GM18511 (cell line): ENCODE measurements around the gene KIF26B.

Source experiments
- ATAC-seq: cut with Tn5 transposase; IDR thresholded peaks from one replicate; pipeline ENCODE4 v1.9.1; 2021; ENCODE audit warnings: mild to moderate bottlenecking, moderate library complexity; ENCODE audit not compliant: unreplicated experiment

Gene KIF26B

DNA sequence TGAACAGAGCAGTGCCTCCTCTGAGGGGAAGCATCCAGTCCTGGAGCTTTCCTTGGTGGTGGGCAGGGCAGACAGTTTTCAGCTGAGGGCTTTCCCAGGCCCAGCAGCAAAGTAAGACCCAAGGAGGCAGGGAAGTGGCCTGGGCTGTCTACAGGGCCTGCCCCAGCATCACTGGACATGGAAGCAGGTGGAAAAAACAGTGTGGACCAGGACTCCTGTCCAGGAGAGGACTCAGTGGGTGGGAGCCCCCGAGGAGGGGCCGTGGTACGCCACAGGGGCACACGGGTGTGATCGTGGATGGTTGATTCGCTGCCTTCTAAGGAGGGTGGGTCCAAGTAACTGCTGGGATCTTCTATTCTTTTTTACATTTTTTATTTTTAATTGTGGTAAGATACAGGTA lies 387.6 kb downstream of the KIF26B start:
- ATAC-seq: no peak

DNA sequence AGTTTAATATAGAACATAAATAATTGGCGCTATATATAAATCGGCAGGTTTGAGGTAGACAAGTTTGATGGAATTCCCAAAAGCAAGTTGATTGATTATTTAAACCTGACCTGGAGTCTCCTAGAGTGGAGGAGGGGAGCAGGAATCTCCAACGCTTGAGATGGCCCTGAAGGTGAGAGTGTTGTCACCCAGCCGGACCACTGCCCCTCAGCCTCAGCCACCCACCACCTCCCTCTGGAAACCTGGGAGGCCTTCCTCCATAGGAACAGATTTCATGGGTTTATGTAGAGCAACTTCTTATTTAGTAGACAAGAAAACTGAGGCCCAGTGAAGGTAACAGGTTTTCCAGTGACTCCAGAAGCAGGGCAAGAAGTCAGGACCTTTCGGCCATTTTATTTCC lies 389.5 kb downstream of the KIF26B start:
- ATAC-seq: no peak

DNA sequence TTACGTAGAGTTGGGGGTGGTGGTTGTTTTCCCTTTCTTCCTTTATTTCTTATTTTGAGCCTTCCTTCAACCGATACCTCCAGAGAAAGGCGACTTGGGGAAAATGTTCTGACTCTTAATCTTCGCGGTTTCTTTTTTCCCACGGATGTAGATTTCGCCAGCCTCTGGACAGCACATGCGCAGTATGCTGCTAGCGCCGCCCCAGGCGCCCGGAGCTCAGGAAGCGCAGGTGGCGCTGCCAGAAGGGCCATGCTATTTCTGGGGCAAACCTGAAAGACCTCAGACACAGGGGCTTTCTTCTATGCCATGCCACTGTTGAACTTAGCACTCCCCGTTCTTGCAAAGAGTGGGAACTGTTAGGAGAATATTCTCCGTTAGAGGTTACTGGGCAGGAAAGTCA lies 392.1 kb downstream of the KIF26B start:
- no peak for ATAC-seq

DNA sequence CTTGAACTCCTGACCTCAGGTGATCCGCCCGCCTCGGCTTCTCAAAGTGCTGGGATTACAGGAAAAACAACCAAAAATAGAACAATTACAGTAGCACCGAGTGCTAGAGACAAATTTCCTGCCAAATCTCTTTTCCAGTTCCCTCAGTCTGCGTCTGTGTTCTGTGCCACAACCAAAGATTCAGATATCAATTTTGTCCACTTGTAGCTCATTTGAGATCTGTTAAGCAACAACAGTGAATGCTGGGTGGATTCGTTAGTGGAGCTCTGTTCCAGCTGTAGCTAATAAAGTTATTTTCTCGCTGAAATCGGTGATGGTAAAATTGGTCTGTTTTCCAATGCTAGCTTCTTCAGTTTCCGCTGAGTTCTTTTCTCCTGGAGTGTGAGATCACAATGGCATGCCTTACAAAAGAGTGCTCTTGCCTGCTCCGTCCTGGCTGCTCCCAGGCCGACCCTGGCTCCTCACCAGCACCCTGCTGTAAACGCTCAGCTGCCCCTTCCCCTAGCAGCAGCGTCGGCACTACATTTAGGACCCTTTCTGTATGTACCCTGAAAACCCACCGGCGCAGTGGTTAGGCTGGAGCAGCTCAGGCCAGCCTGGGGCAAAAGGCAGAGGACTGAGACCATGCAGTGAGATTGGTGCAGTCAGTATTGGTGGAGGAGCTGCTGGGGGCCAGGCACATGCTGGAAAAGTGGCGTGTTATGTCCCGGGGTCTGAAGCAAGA lies 395.4 kb downstream of the KIF26B start:
- no peak for ATAC-seq

DNA sequence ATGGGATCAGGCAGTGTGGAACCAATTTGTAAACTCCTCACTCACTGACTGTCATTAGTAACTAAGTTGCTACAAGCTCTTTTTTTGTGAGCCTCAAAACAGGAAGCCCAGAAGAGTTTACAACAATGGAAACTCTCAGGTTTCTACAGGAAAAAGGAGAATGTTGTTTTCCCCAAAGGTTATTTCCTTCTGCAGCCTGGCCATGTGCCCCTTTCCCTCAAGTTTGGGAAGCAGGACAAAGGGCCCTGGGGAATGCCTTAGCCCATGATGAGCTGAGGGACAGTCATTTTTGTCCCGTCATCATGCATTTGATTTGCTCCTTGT lies 395.9 kb downstream of the KIF26B start:
- ATAC-seq: no peak

DNA sequence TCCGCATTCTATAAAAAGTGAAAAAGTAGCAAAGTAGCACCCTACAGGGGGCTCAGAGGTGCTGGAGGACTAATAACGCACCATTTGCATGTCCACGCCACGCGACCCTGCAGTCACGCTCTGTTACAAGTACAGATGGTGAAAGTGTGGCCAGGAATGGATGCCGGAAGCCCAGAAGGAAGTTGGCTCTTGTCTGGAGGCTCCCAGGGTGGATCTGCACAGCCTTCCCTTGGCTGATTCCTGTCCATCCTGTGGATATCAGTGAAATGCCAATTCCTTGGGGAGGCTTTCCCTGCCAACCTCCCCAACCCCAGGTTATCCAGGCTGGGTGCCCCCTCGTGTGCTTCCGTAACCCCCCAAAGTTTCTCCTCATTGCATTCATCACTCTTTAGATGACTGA lies 396.8 kb downstream of the KIF26B start:
- no peak for ATAC-seq

DNA sequence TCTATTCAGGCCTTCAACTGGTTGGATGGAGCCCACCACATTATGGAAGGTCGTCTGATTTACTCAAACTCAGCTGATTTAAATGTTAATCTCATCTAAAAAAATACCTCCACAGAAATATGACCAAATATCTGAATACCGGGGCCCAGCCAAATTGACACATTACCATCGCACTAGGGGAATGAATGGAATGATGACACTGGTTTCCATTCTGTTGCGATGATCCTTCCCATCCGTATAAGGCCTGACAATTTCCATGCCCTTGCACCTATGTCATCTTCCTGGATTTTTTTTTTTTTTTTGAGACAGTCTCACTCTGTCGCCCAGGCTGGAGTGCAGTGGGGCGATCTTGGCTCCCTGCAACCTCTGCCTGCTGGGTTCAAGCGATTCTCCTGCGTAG lies 397.5 kb downstream of the KIF26B start:
- no peak for ATAC-seq

DNA sequence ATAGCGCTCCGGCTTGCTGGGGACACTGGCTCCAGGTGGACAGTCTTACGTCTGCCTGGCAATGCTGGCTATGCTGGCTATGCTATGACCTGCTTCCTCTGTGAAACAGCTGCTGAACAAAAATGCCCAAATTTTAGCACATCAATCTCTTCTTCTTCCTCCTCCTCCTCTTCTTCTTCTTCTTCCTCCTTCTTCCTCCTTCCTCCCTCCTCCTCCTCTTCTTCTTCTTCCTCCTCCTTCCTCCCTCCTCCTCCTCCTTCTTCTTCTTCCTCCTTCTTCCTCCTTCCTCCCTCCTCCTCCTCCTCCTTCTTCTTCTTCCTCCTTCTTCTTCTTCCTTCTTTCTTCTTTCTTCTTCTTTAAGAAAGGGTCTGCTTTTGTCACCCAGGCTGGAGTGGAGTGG lies 401.3 kb downstream of the KIF26B start:
- ATAC-seq: no peak

DNA sequence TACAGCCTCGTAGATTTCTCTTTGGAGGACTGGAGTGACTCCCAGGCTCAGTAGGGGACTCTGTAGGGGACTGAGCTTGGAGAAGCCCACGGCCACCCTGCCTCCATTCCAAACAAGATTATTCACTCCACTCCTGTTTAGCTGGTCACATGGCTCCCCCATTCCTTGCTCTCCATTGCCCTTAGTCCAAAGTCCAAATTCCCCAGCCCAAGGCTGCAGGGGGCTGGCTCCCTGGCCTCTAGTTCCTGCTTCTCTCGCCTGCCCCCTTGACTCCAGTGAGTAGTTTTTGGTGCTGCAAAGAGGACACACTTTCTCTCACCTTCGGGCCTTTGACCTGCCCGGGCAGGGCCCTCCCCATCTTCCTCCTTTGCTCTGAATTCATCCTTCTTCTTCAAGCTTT lies 403.3 kb downstream of the KIF26B start:
- no peak for ATAC-seq

DNA sequence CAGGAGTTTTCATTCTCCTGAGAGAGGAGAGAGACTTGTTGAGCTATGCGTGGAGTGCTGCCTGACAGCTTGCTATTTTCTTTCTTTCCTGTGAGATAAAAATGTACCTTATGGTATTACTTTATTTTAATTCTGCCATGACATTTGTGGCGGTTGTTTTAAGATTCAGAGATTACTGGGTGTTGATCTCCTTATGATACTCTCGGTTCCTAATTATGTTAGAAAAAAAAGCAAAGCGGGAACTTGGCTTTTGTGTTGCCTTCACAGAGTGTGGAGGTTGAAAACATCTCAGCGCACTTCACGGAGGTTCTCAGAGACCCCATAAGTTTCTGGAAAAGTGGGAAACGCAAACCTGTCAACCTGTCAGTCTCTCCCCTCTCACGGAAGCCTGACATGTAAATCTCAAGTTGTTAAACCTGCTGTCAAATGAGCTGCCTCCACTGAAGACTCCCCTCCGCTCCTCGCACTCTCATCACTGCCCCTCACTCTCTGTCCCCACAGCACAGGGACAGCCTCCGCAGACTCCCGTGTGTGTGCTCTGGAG lies 405.6 kb downstream of the KIF26B start:
- ATAC-seq: no peak

DNA sequence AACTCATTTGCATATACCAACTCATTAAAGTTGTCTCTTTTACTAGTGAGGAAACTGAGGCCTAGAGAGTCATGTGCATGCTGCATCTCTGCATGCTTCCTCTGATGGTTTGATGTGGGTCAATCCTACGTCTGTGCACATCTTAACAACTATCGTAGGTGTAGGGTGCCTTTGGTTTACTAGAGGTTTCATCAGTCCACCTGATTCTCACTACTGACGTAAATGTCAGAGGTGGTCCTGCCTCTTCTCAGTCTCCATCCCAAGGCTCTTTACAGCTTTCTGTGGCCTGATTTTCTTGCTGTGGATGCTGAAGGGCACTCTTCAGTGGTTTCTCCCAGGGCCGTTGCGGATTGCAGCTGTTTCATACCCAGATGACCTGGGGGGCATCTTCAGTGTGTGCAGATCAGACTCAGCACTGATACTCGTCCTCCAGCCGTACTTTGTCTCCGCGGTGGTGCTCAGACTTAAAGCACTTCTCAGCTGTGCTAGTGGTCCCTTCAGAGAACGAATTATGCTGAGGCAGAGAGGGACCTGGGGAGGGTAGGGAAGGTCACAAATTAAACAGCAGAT lies 407.0 kb downstream of the KIF26B start:
- no peak for ATAC-seq

DNA sequence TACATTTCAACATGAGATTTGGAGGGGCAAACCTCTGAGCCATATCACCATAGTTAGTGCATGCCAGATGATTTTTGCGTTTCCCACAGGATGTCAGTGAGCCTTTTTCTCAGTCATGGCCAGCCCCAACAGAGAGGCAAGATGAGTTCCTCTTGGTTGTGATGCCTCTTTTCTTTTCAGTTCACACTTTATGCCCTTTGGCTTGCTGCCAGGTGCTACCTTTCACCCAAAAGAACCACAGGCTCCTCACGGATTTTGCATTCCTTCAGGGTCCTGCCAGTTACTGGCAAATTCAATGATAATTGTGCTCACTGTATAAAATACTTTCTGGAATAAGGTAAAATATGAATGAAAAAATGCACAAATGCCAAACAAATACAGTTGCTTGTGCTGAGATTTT lies 411.3 kb downstream of the KIF26B start:
- no peak for ATAC-seq

DNA sequence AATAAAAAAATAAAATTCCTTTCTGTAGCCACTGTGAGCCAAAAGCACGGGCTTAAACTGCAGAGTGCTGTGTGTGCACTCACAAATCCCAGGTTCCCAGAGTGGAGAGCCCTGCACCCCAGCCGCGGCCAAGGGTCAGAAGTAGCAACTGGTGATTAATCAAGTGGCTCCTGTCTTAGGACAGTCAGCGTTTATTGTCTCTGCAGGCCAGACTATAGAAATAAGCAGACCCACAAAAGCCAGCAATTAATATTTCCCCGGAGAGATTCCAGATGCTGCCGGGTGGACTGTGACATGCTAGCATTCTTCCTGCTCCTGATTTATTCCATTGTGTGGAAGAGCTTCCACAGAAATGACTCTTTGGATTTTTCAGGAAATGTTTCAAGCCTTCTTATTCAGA lies 412.2 kb downstream of the KIF26B start:
- ATAC-seq: no peak

DNA sequence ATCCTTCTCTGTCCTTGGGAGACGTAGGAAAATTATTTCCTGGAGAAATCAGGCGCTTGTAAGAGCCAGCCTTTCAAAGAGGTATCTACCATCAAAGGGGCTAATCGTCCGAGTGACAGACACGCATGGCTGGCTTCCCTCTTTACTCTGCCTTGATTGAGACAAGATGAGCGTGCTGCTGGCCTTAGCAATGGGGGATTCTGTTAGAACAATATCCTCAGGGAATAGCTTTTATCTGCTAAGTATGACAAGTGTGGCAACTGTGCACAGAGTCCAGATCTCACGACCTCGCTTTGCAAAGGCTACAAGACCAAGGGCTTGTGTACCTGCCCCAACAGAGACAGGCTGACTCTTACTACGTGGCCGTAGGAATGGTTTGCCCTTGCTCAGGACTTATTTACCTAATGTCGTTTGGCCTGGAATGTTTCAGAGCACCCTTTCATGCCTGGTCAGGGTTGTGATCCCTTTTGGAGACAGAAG lies 417.1 kb downstream of the KIF26B start:
- no peak for ATAC-seq

DNA sequence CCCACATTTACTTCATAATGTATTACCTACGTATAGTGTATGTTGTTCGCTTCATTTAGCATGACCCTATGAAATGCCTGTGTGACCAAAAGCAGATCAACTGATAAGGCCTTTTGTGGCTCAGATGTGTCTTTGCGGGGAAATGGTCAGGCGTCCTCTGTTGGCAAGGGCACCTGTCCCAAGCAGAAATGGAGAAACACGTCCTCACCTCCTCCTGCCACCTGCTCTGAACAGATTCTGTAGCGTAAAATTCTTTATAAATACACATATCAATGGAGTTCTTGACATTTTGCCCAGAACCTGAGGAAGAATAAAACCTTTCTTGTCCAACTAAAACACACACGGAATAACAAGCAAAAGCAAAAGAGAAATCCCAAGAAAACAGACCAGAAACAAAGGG lies 417.9 kb downstream of the KIF26B start:
- ATAC-seq: no peak

DNA sequence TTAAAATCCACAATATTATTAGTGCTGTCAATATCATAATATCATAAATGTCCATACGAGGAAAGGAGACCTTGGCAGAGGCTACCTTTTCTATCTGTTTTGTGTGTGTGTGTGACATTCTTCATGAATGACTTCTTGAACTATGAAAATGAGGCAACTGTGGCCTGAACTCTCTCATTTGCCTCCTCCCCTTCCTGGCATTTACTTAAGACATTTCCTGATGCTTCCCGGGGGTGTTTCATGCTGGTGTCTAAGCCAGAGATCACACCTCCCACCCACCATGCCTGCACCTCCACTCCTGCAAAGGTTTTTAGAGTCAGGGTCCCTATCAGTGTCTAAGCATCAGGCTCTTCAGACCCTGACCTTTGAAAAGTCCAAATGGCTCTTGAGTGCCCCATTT lies 420.9 kb downstream of the KIF26B start:
- ATAC-seq: no peak

DNA sequence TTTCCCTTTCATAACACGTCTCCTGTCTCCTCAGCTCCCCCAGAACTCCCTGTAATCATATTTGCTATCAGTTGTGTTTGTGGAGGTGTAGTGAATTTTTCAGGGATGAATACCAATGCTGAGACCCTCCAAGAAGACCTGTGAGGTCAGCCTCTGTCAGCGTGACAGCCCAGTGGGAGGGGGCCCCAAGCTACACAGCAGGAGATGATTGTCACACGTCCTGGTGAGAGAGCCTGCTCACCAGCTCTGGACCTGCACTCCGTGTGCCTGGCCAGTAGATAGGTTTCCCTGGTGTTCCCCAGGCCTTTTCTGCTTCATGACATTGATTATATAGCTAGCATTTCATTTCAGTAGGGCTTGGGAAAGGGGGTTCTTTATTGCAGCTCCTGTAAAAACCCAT lies 421.5 kb downstream of the KIF26B start:
- ATAC-seq: no peak

DNA sequence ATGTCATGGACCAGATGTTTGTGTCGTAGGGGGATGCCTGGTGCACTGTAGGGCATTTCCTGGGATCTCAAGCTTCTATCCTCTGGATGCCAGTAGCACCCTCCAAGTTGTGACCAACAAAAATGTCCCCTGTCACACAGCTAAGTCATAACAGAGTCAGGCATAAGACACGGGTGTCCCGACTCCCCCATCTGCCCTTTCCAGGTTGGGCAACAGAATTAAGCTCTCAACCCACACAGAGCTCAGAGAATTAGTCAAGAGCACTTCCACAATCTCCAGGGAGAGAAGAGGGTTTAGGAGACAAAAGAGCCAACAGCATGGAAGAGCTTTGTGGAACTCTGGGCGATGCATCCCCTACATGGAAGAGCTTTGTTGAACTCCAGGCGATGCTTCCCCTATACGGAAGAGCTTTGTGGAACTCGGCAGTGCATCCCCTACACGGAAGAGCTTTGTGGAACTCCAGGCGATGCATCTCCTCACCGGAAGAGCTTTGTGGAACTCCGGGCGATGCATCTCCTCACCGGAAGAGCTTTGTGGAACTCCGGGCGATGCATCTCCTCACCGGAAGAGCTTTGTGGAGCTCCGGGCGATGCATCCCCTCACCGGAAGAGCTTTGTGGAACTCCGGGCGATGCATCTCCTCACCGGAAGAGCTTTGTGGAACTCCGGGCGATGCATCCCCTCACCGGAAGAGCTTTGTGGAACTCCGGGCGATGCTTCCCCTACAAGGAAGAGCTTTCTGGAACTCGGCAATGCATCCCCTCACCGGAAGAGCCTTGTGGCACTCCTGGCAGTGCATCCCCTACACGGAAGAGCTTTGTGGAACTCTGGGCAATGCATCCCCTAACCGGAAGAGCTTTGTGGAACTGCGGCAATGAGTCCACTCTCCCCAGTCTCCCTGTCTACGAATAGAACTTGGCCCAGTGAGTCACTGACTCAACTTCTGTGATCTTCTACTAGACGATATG lies 422.7 kb downstream of the KIF26B start:
- ATAC-seq: no peak

DNA sequence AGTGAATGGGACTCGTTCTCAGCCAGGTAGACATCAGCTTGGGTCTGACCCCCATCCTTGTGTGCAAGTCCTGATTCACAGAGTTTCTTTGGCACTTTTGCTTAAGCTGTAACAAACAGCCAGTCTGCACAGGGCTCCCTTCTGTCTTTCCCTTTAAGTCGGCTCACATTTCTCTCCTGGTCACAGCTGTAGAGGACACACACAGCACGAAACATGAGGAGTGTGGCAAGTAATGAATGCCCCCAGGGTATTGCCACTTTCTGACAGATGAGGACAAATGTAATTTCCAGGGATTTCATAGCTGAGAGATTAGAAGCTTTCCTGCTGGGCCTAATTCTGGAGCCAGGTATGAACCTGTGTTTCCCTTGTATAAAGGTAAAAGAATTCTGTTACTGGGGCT lies 423.5 kb downstream of the KIF26B start:
- no peak for ATAC-seq

DNA sequence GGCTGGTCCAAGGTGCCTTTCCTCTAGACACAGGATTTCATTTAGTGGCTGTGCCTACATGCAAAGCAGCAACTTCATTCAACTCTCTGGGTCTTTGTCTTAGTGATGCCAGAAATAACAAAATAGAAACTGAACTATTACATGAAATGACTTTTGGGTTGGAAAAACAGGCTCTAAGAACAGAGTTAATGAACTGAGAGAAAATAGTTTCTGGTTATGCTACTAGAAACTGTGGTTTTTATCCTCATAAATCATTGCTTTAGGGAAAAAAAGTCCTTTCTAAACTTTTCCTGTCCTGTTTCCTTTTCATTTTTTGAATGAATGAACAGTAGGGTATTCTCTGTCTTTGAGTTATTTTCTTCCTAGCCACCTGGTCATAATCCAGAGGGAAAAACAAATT lies 424.0 kb downstream of the KIF26B start:
- no peak for ATAC-seq

DNA sequence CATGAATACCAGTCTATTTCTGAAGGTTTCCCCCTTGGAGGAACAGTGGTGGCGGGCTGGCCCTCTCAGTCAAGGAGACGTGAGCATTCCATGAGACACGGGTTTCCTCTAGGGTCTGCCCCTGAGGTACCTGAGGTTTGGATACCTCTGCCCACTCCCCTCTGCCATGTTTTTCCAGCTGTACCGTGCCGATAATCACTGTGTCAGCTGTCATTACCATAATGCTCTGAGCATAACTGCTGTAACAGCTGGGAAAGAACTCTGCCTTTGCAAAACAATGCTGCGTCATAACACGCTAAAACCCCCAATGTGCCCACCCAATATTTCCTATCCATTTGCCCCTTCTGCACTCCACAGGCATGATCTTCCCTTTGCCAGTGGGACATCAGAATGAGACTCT lies 425.1 kb downstream of the KIF26B start:
- ATAC-seq: no peak

DNA sequence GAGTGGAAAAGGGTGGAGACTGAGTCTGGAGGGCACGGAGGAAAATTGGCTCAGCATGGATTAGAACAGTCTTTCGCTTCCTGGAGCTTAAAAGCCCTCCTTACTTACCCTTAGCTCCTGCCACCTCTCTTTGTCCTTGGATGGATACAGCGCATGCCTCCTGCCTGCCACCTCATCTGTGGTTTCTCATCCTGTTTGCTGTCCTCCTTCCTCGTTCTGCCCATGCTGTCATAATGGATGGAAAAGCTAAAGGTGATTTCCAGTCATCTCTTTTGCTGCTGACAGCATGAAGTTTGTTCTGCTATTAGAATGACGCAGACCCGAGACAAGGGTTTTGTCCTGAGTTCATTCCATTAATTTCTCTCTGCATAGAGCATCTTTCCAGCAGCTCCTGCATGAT lies 425.9 kb downstream of the KIF26B start:
- ATAC-seq: no peak
